HCT116 (cell line): Measurements from ENCODE around the gene EPHX1. TPM values are rescaled to one million over a fixed set of nuclear protein-coding genes. Genes with fewer than 3 reads are reported as not detected.
A peak's percentile ranks its signal among the peaks of the same experiment; 100 is the strongest.

Source experiments
- ATAC-seq: fragments of 200-7000 bp; cut with Tn5 transposase; 2 replicates; pipeline ENCODE4 v1.9.1; 2020; ENCODE audit warnings: mild to moderate bottlenecking, moderate library complexity
- BruUV-seq: library from RNA; stranded (reverse); fragments of 400-500 nt; replicated peaks from 2 replicates; lab custom pipeline; 2021; lab: Mats Ljungman, UMichigan
- CTCF ChIA-PET: fragments of 300-600 bp; sonication (Branson Sonifier 250); formaldehyde crosslinking; loops from one replicate; lab custom pipeline; 2021; ENCODE audit warnings: antibody characterized with exemption; lab: Charles Lee
- POLR2A ChIA-PET: fragments of 300-600, 350-600 bp; sonication (Branson Sonifier 250); formaldehyde crosslinking; loops from one replicate; lab custom pipeline; 2021; ENCODE audit warnings: antibody characterized with exemption; lab: Charles Lee
- RAD21 ChIA-PET, 2 experiments: fragments of 300-600 bp; sonication (Branson Sonifier 250); formaldehyde crosslinking; loops; one replicate each; lab custom pipeline; 2023; ENCODE audit warnings: low total read pairs in 2 of 2; ENCODE audit not compliant: uncharacterized antibody in 2 of 2, unreplicated experiment in 2 of 2, low non-redundant PET in 1 of 2; lab: Charles Lee
- DNase-seq: peaks from one replicate; pipeline ENCODE4 v3.0.0-alpha.2; 2010; ENCODE audit warnings: low read depth, low spot score
- H2AFZ ChIP-seq: fragments of 200-600 bp; shearing (Covaris generic), sonication (generic); 2 replicates; pipeline ENCODE4 v1.6.1; 2017; ENCODE audit warnings: low read depth, mixed run types, mixed read lengths, antibody characterized with exemption, low read length; ENCODE audit not compliant: poor library complexity, severe bottlenecking
- H3K27ac ChIP-seq: 2 replicates; pipeline ENCODE4 v1.5.1; 2012; ENCODE audit warnings: low read depth, low read length
- H3K27me3 ChIP-seq: fragments of 200-600 bp; sonication (generic); 2 replicates; pipeline ENCODE4 v1.6.1; 2016; ENCODE audit warnings: mixed run types, low read length, mixed read lengths; ENCODE audit not compliant: insufficient read depth
- H3K36me3 ChIP-seq, 2 experiments: fragments of 200-500 bp in 1 of 2; fragments of 200-600 bp in 1 of 2; sonication (Bioruptor generic) in 1 of 2; sonication (generic) in 1 of 2; 2 replicates each; pipeline versions ENCODE4 v1.5.1 to v1.6.1; 2014 to 2016; ENCODE audit warnings: low read length in 2 of 2, inconsistent platforms in 1 of 2, mixed read lengths in 1 of 2, mixed run types in 1 of 2; ENCODE audit not compliant: insufficient read depth in 2 of 2, control insufficient read depth in 1 of 2
- H3K4me1 ChIP-seq, 2 experiments: fragments of 200-600 bp in 1 of 2; sonication (generic) in 1 of 2; 2 replicates each; pipeline versions ENCODE4 v1.5.1 to v1.6.1; 2012 to 2017; ENCODE audit warnings: low read length in 2 of 2, inconsistent platforms in 1 of 2, mild to moderate bottlenecking in 1 of 2, mixed read lengths in 1 of 2, mixed run types in 1 of 2, moderate library complexity in 1 of 2; ENCODE audit not compliant: insufficient read depth in 2 of 2, control insufficient read depth in 1 of 2
- H3K4me2 ChIP-seq: fragments of 200-600 bp; sonication (generic); 2 replicates; pipeline ENCODE4 v1.6.1; 2017; ENCODE audit warnings: mixed run types, low read length, mixed read lengths
- H3K4me3 ChIP-seq, 2 experiments: fragments of 200-600 bp in 1 of 2; sonication (generic) in 1 of 2; replicated peaks in 1 of 2; 2 replicates each; pipeline ENCODE4 v1.5.1; 2011 to 2016; ENCODE audit warnings: low read length in 2 of 2, control low read depth in 1 of 2, low read depth in 1 of 2, mild to moderate bottlenecking in 1 of 2, mixed read lengths in 1 of 2, mixed run types in 1 of 2
- H3K79me2 ChIP-seq: fragments of 200-600 bp; sonication (generic); 2 replicates; pipeline ENCODE4 v1.6.1; 2017; ENCODE audit warnings: mild to moderate bottlenecking, mixed run types, low read length, moderate library complexity, mixed read lengths; ENCODE audit not compliant: insufficient read depth
- H3K9ac ChIP-seq: fragments of 200-600 bp; sonication (generic); 2 replicates; pipeline ENCODE4 v1.6.1; 2016; ENCODE audit warnings: low read length, mixed read lengths
- H3K9me2 ChIP-seq: fragments of 200-600 bp; sonication (generic), shearing (Covaris generic); 2 replicates; pipeline ENCODE4 v1.6.1; 2017; ENCODE audit warnings: mixed run types, mild to moderate bottlenecking, moderate library complexity; ENCODE audit not compliant: insufficient read depth
- H3K9me3 ChIP-seq, 2 experiments: fragments of 200-500 bp in 1 of 2; fragments of 200-600 bp in 1 of 2; sonication (Bioruptor generic) in 1 of 2; sonication (generic) in 1 of 2; 2 replicates each; pipeline ENCODE4 v1.6.1; 2014 to 2017; ENCODE audit warnings: low read length in 2 of 2, mixed read lengths in 2 of 2, inconsistent platforms in 1 of 2, low read depth in 1 of 2, mild to moderate bottlenecking in 1 of 2, mixed run types in 1 of 2, moderate library complexity in 1 of 2; ENCODE audit not compliant: control insufficient read depth in 1 of 2, insufficient read depth in 1 of 2
- H4K20me1 ChIP-seq: fragments of 200-600 bp; sonication (generic), shearing (Covaris generic); 2 replicates; pipeline ENCODE4 v1.6.1; 2017; ENCODE audit warnings: mixed run types, mild to moderate bottlenecking, moderate library complexity; ENCODE audit not compliant: insufficient read depth
- CTCF ChIP-seq, 3 experiments: fragments of 200-600 bp in 1 of 3; sonication (generic) in 1 of 3; IDR thresholded peaks in 2 of 3; conservative IDR thresholded peaks in 1 of 3; 2 replicates each; pipeline ENCODE4 v1.5.1; 2012 to 2017; ENCODE audit warnings: low read depth in 2 of 3, low read length in 2 of 3, antibody characterized with exemption in 1 of 3, borderline replicate concordance in 1 of 3, control low read depth in 1 of 3, mild to moderate bottlenecking in 1 of 3, mixed read lengths in 1 of 3, mixed run types in 1 of 3, moderate library complexity in 1 of 3; ENCODE audit not compliant: insufficient read depth in 1 of 3
- EGR1 ChIP-seq: IDR thresholded peaks from 2 replicates; pipeline ENCODE4 v1.6.1; 2012; ENCODE audit warnings: low read depth
- ELF1 ChIP-seq: IDR thresholded peaks from 2 replicates; pipeline ENCODE4 v1.6.1; 2012; ENCODE audit warnings: low read depth, borderline replicate concordance
- EZH2phosphoT487 ChIP-seq: fragments of 200-600 bp; IDR thresholded peaks from 2 replicates; pipeline ENCODE4 v1.6.1; 2018; ENCODE audit warnings: antibody characterized with exemption, borderline replicate concordance
- FOSL1 ChIP-seq: IDR thresholded peaks from 2 replicates; pipeline ENCODE4 v1.6.1; 2012; ENCODE audit warnings: low read depth
- MAX ChIP-seq: IDR thresholded peaks from 2 replicates; pipeline ENCODE4 v1.6.1; 2012
- POLR2A ChIP-seq: IDR thresholded peaks from 2 replicates; pipeline ENCODE4 v1.7.0; 2011; ENCODE audit warnings: borderline replicate concordance; ENCODE audit not compliant: insufficient read depth, insufficient read length; ENCODE audit errors: extremely low read depth
- POLR2AphosphoS5 ChIP-seq: IDR thresholded peaks from 2 replicates; pipeline ENCODE4 v1.6.1; 2011; ENCODE audit warnings: mild to moderate bottlenecking, low read depth, low read length, moderate library complexity
- RAD21 ChIP-seq: IDR thresholded peaks from 2 replicates; pipeline ENCODE4 v1.6.1; 2012; ENCODE audit warnings: low read depth, mild to moderate bottlenecking
- SIN3A ChIP-seq: IDR thresholded peaks from 2 replicates; pipeline ENCODE4 v1.6.1; 2012; ENCODE audit warnings: low read depth
- SP1 ChIP-seq: IDR thresholded peaks from 2 replicates; pipeline ENCODE4 v1.6.1; 2012; ENCODE audit warnings: low read depth
- SRF ChIP-seq: IDR thresholded peaks from 2 replicates; pipeline ENCODE4 v1.6.1; 2012; ENCODE audit warnings: low read depth
- intact Hi-C: fragments of 100-400 bp; cut with micrococcal nuclease; formaldehyde crosslinking; loops from 2 replicates; pipeline ENCODE4 v1.10.0; 2022
- total RNA-seq: library from RNA; stranded (reverse); gene quantifications from one replicate; pipeline ENCODE4 v1.2.1, GENCODE V29; 2021; ENCODE audit not compliant: unreplicated experiment

The EPHX1 gene
- total RNA-seq, 1 experiment from 2014 or later, result 44.6 TPM

- Histone ChIP-seq H4K20me1 (no peaks in the 10 kb centered on the region), H3K9me3 (no peaks in the 10 kb centered on the region), H3K9me2 (no peaks in the 10 kb centered on the region), H3K36me3 (peaks cover 0 to 6% of the 10 kb centered on the region in 2 experiments; a peak in 2 of 4 replicates), H3K9ac (no peak overlapping the region), H3K27me3 (no peaks in the 10 kb centered on the region), H3K4me1 (0 out of 4 replicates have a peak, but pooled peaks cover 0 to 3% of the 10 kb centered on the region in 2 experiments), H3K79me2 (no peaks in the 10 kb centered on the region), H2AFZ (no peak overlapping the region), H3K4me3 (no peak overlapping the region), H3K27ac (no peak overlapping the region), H3K4me2 (no peak overlapping the region)
- intact Hi-C loops, result loop anchor here (1.0 to 10.0 kb wide), 4 partner anchors 38 to 370 kb away; partner anchors contain the start of genes SRP9 and TMEM63A
- ChIA-PET CTCF (interaction anchor here (2.0 kb wide), 1 partner anchor 370 kb away, joined by 8 read pairs; no protein-coding TSS in a partner anchor), RAD21 (interaction anchor here in 1 of 2 experiments (0.6 kb wide), 1 partner anchor 443 kb away, joined by 3 read pairs; no protein-coding TSS in a partner anchor), POLR2A (no interaction called here)
- no peak for ATAC-seq
- BruUV-seq, result no TSS peak
- no peak for DNase-seq
- no peak for TF ChIP-seq POLR2A
- no peak for TF ChIP-seq ELF1
- TF ChIP-seq SRF, result no peak
- TF ChIP-seq EGR1, result no peak
- TF ChIP-seq EZH2phosphoT487, result no peak
Observed at GRCh38 chr1:225845097-225845496, 35.2 kb downstream of the EPHX1 start.

GRCh38 chr1:225845571-225846259 lies 35.8 kb downstream of the EPHX1 start:
- Histone ChIP-seq H2AFZ (no peak overlapping the region), H3K27me3 (no peaks in the 10 kb centered on the region), H3K36me3 (peaks cover 0 to 4% of the 10 kb centered on the region in 2 experiments; a peak in 2 of 4 replicates), H3K9me3 (no peaks in the 10 kb centered on the region), H3K79me2 (no peaks in the 10 kb centered on the region)
- POLR2A ChIA-PET, result no interaction called here
- TF ChIP-seq MAX, result no peak
- TF ChIP-seq EGR1, result no peak
- TF ChIP-seq SIN3A, result no peak
- peak; percentile 82 to 93 (median 87) for TF ChIP-seq CTCF (IDR thresholded peaks at IDR 0.05 in 2 of 3, conservative IDR thresholded peaks at IDR 0.05 in 1 of 3; ENCODE audit: borderline replicate concordance in 1 of 3, insufficient read depth in 1 of 3, low read depth in 2 of 3, low read length in 2 of 3)
- peak; percentile 95 for TF ChIP-seq RAD21
- 0 out of 2 replicates have a peak, but pooled peaks have one; percentile 30 for TF ChIP-seq SP1
- 0 out of 2 replicates have a peak, but pooled peaks have one; percentile 18 for TF ChIP-seq POLR2AphosphoS5
- TF ChIP-seq FOSL1, result no peak
- TF ChIP-seq, all 23 proteins: peak for 4
- H3K9me2 ChIP-seq, result no peaks in the 10 kb centered on the region
- 0 out of 4 replicates have a peak, but pooled peaks cover 0 to 3% of the 10 kb centered on the region in 2 experiments for H3K4me1 ChIP-seq
- no TSS peak for BruUV-seq
- ChIA-PET CTCF (interaction anchor here (2.0 kb wide), 1 partner anchor 371 kb away, joined by 8 read pairs; no protein-coding TSS in a partner anchor), RAD21 (interaction anchor here (0.6 to 1.3 kb wide), 2 partner anchors 68 to 444 kb away, joined by 3 read pairs; partner anchors contain the start of gene SRP9 (in 1 of the 2))
- no peak overlapping the region for H3K4me3 ChIP-seq
- no peak overlapping the region for H3K4me2 ChIP-seq
- peak; percentile 61 for DNase-seq
- no peak overlapping the region; the same call in 1 of the 2 replicates for H3K27ac ChIP-seq
- peak; percentile 94 for ATAC-seq
- no peak overlapping the region for H3K9ac ChIP-seq
- H4K20me1 ChIP-seq, result no peaks in the 10 kb centered on the region
- intact Hi-C loops, result loop anchor here (1.0 to 10.0 kb wide), 5 partner anchors 37 to 370 kb away; partner anchors contain the start of genes SRP9 and TMEM63A
